Prostate gland (tissue), 2 donors: ENCODE measurements around the gene PSD4.

Source experiments
- POLR2A ChIP-seq: fragments of 450-650 bp; IDR thresholded peaks from one replicate; pipeline ENCODE4 v1.6.1; 2016; ENCODE audit warnings: antibody characterized with exemption, mild to moderate bottlenecking
- POLR2AphosphoS5 ChIP-seq: sonication (generic); formaldehyde crosslinking; IDR thresholded peaks from one replicate; pipeline ENCODE4 v1.6.1; 2017; ENCODE audit warnings: antibody characterized with exemption
- TF ChIP-seq, protein P1 (sequence below), 4 experiments: fragments of 200-600 bp in 2 of 4; fragments of 450-650 bp in 2 of 4; sonication (generic) in 2 of 4; IDR thresholded peaks; 1 replicate in 3 of 4; 2 replicates in 1 of 4; pipeline ENCODE4 v1.5.1; 2016 to 2019; ENCODE audit warnings: antibody characterized with exemption in 4 of 4, mild to moderate bottlenecking in 2 of 4, moderate library complexity in 2 of 4

GRCh38 chr2:113231064-113231463 is 57.3 kb downstream of the PSD4 start:
- TF ChIP-seq, protein P1, sequence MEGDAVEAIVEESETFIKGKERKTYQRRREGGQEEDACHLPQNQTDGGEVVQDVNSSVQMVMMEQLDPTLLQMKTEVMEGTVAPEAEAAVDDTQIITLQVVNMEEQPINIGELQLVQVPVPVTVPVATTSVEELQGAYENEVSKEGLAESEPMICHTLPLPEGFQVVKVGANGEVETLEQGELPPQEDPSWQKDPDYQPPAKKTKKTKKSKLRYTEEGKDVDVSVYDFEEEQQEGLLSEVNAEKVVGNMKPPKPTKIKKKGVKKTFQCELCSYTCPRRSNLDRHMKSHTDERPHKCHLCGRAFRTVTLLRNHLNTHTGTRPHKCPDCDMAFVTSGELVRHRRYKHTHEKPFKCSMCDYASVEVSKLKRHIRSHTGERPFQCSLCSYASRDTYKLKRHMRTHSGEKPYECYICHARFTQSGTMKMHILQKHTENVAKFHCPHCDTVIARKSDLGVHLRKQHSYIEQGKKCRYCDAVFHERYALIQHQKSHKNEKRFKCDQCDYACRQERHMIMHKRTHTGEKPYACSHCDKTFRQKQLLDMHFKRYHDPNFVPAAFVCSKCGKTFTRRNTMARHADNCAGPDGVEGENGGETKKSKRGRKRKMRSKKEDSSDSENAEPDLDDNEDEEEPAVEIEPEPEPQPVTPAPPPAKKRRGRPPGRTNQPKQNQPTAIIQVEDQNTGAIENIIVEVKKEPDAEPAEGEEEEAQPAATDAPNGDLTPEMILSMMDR (IDR thresholded peaks at IDR 0.05) = no peak
- TF ChIP-seq POLR2A = no peak
- no peak for TF ChIP-seq POLR2AphosphoS5
